PC-9 (cell line): Measurements from ENCODE around the gene CHIC2. TPM values are rescaled to one million over a fixed set of nuclear protein-coding genes. Genes with fewer than 3 reads are reported as not detected.
"Not testable (repeated sequence)": the region's sequence is repeated elsewhere in the genome, so short reads cannot be mapped to it uniquely, and the experiment has no call there.

Experiments used
- BruUV-seq: library from RNA; stranded (reverse); fragments of 400-500 nt; replicated peaks from 2 replicates; lab custom pipeline; 2021; lab: Mats Ljungman, UMichigan
- CTCF ChIA-PET: fragments of 300-600 bp; sonication (Branson Sonifier 250); formaldehyde crosslinking; loops from one replicate; lab custom pipeline; 2022; ENCODE audit warnings: antibody characterized with exemption; lab: Charles Lee
- POLR2A ChIA-PET: fragments of 300-600 bp; sonication (Branson Sonifier 250); formaldehyde crosslinking; loops from one replicate; lab custom pipeline; 2022; ENCODE audit warnings: antibody characterized with exemption; ENCODE audit not compliant: unreplicated experiment; lab: Charles Lee
- DNase-seq, 2 experiments: peaks; one replicate each; pipeline versions ENCODE4 v3.0.0 to v3.0.0-alpha.2; 2015 to 2022; ENCODE audit warnings: mixed read lengths in 1 of 2
- H2AFZ ChIP-seq: fragments of 200-600 bp; sonication (generic); 2 replicates; pipeline ENCODE4 v1.8.1; 2017; ENCODE audit warnings: antibody characterized with exemption
- H3F3A ChIP-seq: fragments of 200-600 bp; sonication (generic); 2 replicates; pipeline ENCODE4 v1.8.1; 2017; ENCODE audit warnings: antibody characterized with exemption, mild to moderate bottlenecking, low read depth; ENCODE audit not compliant: insufficient read depth
- H3K27ac ChIP-seq: fragments of 200-600 bp; sonication (generic); 2 replicates; pipeline ENCODE4 v1.6.1; 2016; ENCODE audit warnings: mixed run types
- H3K27me3 ChIP-seq: fragments of 200-600 bp; sonication (generic); 2 replicates; pipeline ENCODE4 v1.6.1; 2016; ENCODE audit warnings: low read depth, mixed run types; ENCODE audit not compliant: insufficient read depth
- H3K36me3 ChIP-seq: fragments of 200-600 bp; sonication (generic); 2 replicates; pipeline ENCODE4 v1.6.1; 2016; ENCODE audit warnings: low read depth, mixed run types
- H3K4me1 ChIP-seq: fragments of 200-600 bp; sonication (generic); replicated peaks from 2 replicates; pipeline ENCODE4 v1.6.1; 2016; ENCODE audit warnings: mixed run types; ENCODE audit not compliant: insufficient read depth
- H3K4me2 ChIP-seq: fragments of 200-600 bp; sonication (generic); 2 replicates; pipeline ENCODE4 v1.6.1; 2017; ENCODE audit warnings: mixed run types
- H3K4me3 ChIP-seq: fragments of 200-600 bp; sonication (generic); 2 replicates; pipeline ENCODE4 v1.6.1; 2016; ENCODE audit warnings: mixed run types
- H3K79me2 ChIP-seq: fragments of 200-600 bp; sonication (generic); 2 replicates; pipeline ENCODE4 v1.6.1; 2017; ENCODE audit warnings: low read depth, mixed run types
- H3K9me2 ChIP-seq: fragments of 200-600 bp; sonication (generic); 2 replicates; pipeline ENCODE4 v1.8.1; 2017; ENCODE audit warnings: mild to moderate bottlenecking; ENCODE audit not compliant: insufficient read depth
- H3K9me3 ChIP-seq: fragments of 200-600 bp; sonication (generic); 2 replicates; pipeline ENCODE4 v1.8.1; 2016; ENCODE audit warnings: low read depth; ENCODE audit not compliant: insufficient read depth
- H4K20me1 ChIP-seq: fragments of 200-600 bp; sonication (generic); 2 replicates; pipeline ENCODE4 v1.8.1; 2017; ENCODE audit not compliant: insufficient read depth
- CTCF ChIP-seq: fragments of 200-600 bp; sonication (generic); conservative IDR thresholded peaks from 2 replicates; pipeline ENCODE4 v1.6.1; 2017; ENCODE audit warnings: mixed run types, antibody characterized with exemption, mild to moderate bottlenecking, moderate library complexity
- EZH2 ChIP-seq: fragments of 200-600 bp; sonication (generic); IDR thresholded peaks from 2 replicates; pipeline ENCODE4 v1.8.0; 2017; ENCODE audit warnings: antibody characterized with exemption, low read depth
- intact Hi-C: fragments of 100-400 bp; cut with micrococcal nuclease; formaldehyde crosslinking; loops from one replicate; pipeline ENCODE4 v1.10.0; 2022; ENCODE audit not compliant: unreplicated experiment
- total RNA-seq: library from RNA; stranded (reverse); gene quantifications from 2 replicates; pipeline ENCODE4 v1.2.3, GENCODE V29; 2021

Gene CHIC2
- total RNA-seq, 1 experiment from 2014 or later: 12.1 TPM

DNA sequence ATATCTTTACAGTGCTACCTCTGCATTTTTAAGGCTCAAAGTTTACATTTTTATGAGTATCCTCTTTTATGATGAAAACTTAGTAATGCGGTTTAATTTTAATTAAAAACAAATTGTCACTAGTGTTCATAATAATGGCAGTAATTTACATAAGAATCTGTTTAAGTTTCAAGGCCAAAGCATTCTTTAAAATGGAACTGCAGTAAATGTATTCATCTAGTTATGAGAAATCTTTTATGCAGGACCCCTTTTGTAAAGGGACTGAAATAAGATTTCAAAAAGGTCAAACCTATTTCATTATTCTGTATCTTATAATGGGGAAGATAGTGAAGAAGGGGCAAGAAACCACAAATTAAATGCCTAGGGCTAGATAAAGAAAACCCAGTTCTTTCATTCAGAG, 37.1 kb downstream of the CHIC2 start:
- no TSS peak for BruUV-seq
- no peak overlapping the region for H3K4me3 ChIP-seq
- intact Hi-C loops: no loop called here
- H3F3A ChIP-seq: no peaks in the 10 kb centered on the region
- no peak for DNase-seq
- H3K9me3 ChIP-seq: no peaks in the 10 kb centered on the region
- H3K27ac ChIP-seq: no peak overlapping the region
- H2AFZ ChIP-seq: no peak overlapping the region
- H4K20me1 ChIP-seq: no peaks in the 10 kb centered on the region
- ChIA-PET POLR2A (no interaction called here), CTCF (no interaction called here)
- H3K36me3 ChIP-seq: no peaks in the 10 kb centered on the region
- no peaks in the 10 kb centered on the region for H3K79me2 ChIP-seq
- TF ChIP-seq EZH2 (no peak), CTCF (no peak)
- no peak overlapping the region for H3K4me2 ChIP-seq
- no peaks in the 10 kb centered on the region for H3K27me3 ChIP-seq
- H3K4me1 ChIP-seq: no peaks in the 10 kb centered on the region
- H3K9me2 ChIP-seq: no peaks in the 10 kb centered on the region

- H3K4me1 ChIP-seq: no peaks in the 10 kb centered on the region
- H3K9me3 ChIP-seq: no peaks in the 10 kb centered on the region
- H4K20me1 ChIP-seq: no peaks in the 10 kb centered on the region
- ChIA-PET CTCF (no interaction called here), POLR2A (no interaction called here)
- intact Hi-C loops: no loop called here
- H3K4me2 ChIP-seq: no peak overlapping the region
- no peaks in the 10 kb centered on the region for H3K79me2 ChIP-seq
- H3K36me3 ChIP-seq: no peaks in the 10 kb centered on the region
- H3K9me2 ChIP-seq: no peaks in the 10 kb centered on the region
- no peak for DNase-seq
- no peak overlapping the region for H2AFZ ChIP-seq
- H3K27me3 ChIP-seq: no peaks in the 10 kb centered on the region
- TF ChIP-seq EZH2: no peak
- no peak for TF ChIP-seq CTCF
- H3F3A ChIP-seq: no peaks in the 10 kb centered on the region
- H3K27ac ChIP-seq: no peak overlapping the region
- H3K4me3 ChIP-seq: no peak overlapping the region
- BruUV-seq: no TSS peak
Measured at GRCh38 chr4:54025582-54025981, 38.8 kb downstream of the CHIC2 start.

DNA sequence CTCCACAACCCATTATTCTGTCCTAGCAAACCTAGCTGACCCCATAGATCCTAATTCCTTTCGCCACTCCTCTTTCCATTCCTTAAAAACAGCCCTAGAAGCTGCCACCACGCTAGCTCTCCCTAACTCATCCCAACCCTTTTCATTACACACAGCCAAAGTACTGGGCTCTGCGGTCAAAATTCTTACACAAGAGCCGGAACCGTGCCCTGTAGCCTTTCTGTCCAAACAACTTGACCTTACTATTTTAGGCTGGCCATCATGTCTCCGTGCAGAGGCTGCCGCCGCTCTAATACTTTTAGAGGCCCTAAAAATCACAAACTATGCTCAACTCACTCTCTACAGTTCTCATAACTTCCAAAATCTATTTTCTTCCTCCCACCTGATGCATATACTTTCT, 41.4 kb downstream of the CHIC2 start:
- H3K4me2 ChIP-seq, H4K20me1 ChIP-seq, H3K79me2 ChIP-seq, BruUV-seq, H3K9me2 ChIP-seq, H3K4me3 ChIP-seq, POLR2A ChIA-PET, H3K27ac ChIP-seq, H3F3A ChIP-seq, H3K27me3 ChIP-seq, H3K9me3 ChIP-seq, DNase-seq, H3K36me3 ChIP-seq, intact Hi-C loops, H2AFZ ChIP-seq, H3K4me1 ChIP-seq, CTCF ChIA-PET: not testable (repeated sequence)

DNA sequence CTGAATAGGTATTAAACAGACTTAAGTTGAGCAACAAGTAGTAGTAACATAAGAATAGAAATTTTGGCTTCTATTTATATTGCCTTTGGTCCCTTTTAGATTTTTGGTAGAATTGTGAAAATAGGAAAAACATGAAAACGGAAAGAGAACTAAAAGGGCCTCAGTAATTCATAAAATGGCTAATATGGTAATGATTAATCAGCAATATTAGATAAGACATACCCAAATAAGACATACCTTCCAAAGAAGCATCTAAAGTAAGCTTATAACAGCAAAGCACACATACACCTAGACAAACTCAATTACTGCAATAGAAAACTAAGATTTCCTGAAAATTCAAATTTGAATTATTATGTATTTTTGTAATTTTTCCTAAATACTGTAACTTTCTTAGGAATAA, 46.4 kb downstream of the CHIC2 start:
- Histone ChIP-seq H3K9me2 (no peaks in the 10 kb centered on the region), H2AFZ (no peak overlapping the region), H4K20me1 (no peaks in the 10 kb centered on the region; the same call in 1 of the 2 replicates), H3K4me3 (no peak overlapping the region), H3K27me3 (no peaks in the 10 kb centered on the region), H3K4me1 (no peaks in the 10 kb centered on the region), H3K27ac (no peak overlapping the region), H3K79me2 (no peaks in the 10 kb centered on the region; the same call in 1 of the 2 replicates), H3K9me3 (no peaks in the 10 kb centered on the region), H3K36me3 (no peaks in the 10 kb centered on the region), H3K4me2 (no peak overlapping the region), H3F3A (no peaks in the 10 kb centered on the region)
- ChIA-PET POLR2A (no interaction called here), CTCF (no interaction called here)
- intact Hi-C loops: no loop called here
- no peak for TF ChIP-seq CTCF
- no peak for DNase-seq
- BruUV-seq: no TSS peak
